ENCODE results near the gene PLCG1.
"Not testable (repeated sequence)": the region's sequence is repeated elsewhere in the genome, so short reads cannot be mapped to it uniquely, and the experiment has no call there.

The PLCG1 gene

GRCh38 chr20:41124451-41125094, 12.8 kb upstream of the PLCG1 start:
- no peak for DNase-seq (ENCODE audit: low spot score)

- DNase-seq (ENCODE audit: low spot score): no peak
These were observed 11.5 kb upstream of the PLCG1 start for GRCh38 chr20:41125530-41126457.

- DNase-seq (ENCODE audit: low spot score): no peak
These were observed 10.6 kb upstream of the PLCG1 start for GRCh38 chr20:41126719-41127118.

- DNase-seq (ENCODE audit: low spot score): not testable (repeated sequence)
These were observed 9.0 kb upstream of the PLCG1 start for GRCh38 chr20:41128317-41128716.

GRCh38 chr20:41131594-41132387, 5.6 kb upstream of the PLCG1 start:
- peak; percentile 29 for DNase-seq (ENCODE audit: low spot score)

- not testable (repeated sequence) for DNase-seq (ENCODE audit: low spot score)
These were observed 5.0 kb upstream of the PLCG1 start for GRCh38 chr20:41132388-41132775.

GRCh38 chr20:41133709-41134361, 3.5 kb upstream of the PLCG1 start:
- no peak for DNase-seq (ENCODE audit: low spot score)

- DNase-seq (ENCODE audit: low spot score): peak; percentile 39
These were observed 2.8 kb upstream of the PLCG1 start for GRCh38 chr20:41134362-41135186.

GRCh38 chr20:41135187-41135887, 2.0 kb upstream of the PLCG1 start:
- peak; percentile 56 for DNase-seq (ENCODE audit: low spot score)

GRCh38 chr20:41135888-41136679, 1.3 kb upstream of the PLCG1 start:
- DNase-seq (ENCODE audit: low spot score): no peak

GRCh38 chr20:41137614-41138474, 501 bp downstream of the PLCG1 start:
- DNase-seq (ENCODE audit: low spot score): peak; percentile 68

GRCh38 chr20:41138475-41139226, 1.3 kb downstream of the PLCG1 start:
- peak; percentile 26 for DNase-seq (ENCODE audit: low spot score)

- DNase-seq (ENCODE audit: low spot score): no peak
These were observed 2.1 kb downstream of the PLCG1 start for GRCh38 chr20:41139227-41140093.

GRCh38 chr20:41140226-41141133, 3.1 kb downstream of the PLCG1 start:
- DNase-seq (ENCODE audit: low spot score): no peak

GRCh38 chr20:41141153-41141815, 3.9 kb downstream of the PLCG1 start:
- no peak for DNase-seq (ENCODE audit: low spot score)
